Glutamatergic neuron (in vitro differentiated cells): ENCODE results near the gene PRR22. TPM values are rescaled to one million over a fixed set of nuclear protein-coding genes. Genes with fewer than 3 reads are reported as not detected.
"Not testable (repeated sequence)": the region's sequence is repeated elsewhere in the genome, so short reads cannot be mapped to it uniquely, and the experiment has no call there.

ENCODE experiments used
- DNase-seq: peaks from one replicate; pipeline ENCODE4 v3.0.0; 2022
- H3K27ac Mint-ChIP-seq: one replicate; pipeline ENCODE4 v1.8.0; 2020; ENCODE audit warnings: mild to moderate bottlenecking, mixed read lengths, inconsistent platforms; ENCODE audit not compliant: unreplicated experiment
- H3K27me3 Mint-ChIP-seq: one replicate; pipeline ENCODE4 v1.8.0; 2020; ENCODE audit warnings: mild to moderate bottlenecking, moderate library complexity, mixed read lengths, inconsistent platforms; ENCODE audit not compliant: unreplicated experiment
- H3K36me3 Mint-ChIP-seq: one replicate; pipeline ENCODE4 v1.8.0; 2020; ENCODE audit warnings: mild to moderate bottlenecking, mixed read lengths, inconsistent platforms; ENCODE audit not compliant: unreplicated experiment
- H3K4me1 Mint-ChIP-seq: one replicate; pipeline ENCODE4 v1.8.0; 2020; ENCODE audit warnings: mild to moderate bottlenecking, low read depth, mixed read lengths, inconsistent platforms; ENCODE audit not compliant: unreplicated experiment
- H3K4me3 Mint-ChIP-seq: one replicate; pipeline ENCODE4 v1.8.0; 2020; ENCODE audit warnings: mild to moderate bottlenecking, mixed read lengths, inconsistent platforms; ENCODE audit not compliant: unreplicated experiment
- H3K9me3 Mint-ChIP-seq: one replicate; pipeline ENCODE4 v1.8.0; 2020; ENCODE audit warnings: mild to moderate bottlenecking, moderate library complexity, mixed read lengths, inconsistent platforms; ENCODE audit not compliant: unreplicated experiment
- CTCF ChIP-seq: fragments of 200-600 bp; sonication (generic); IDR thresholded peaks from one replicate; pipeline ENCODE4 v1.5.0; 2021; ENCODE audit not compliant: partially characterized antibody, unreplicated experiment
- total RNA-seq: library from RNA; stranded (reverse); fragmentation: NEBNext Ultra II Directional; extraction: Animal tissue kit (Norgen Biotek cat#: 25700); gene quantifications from one replicate; pipeline ENCODE4 v1.2.1, GENCODE V29; 2021; ENCODE audit not compliant: unreplicated experiment

The PRR22 gene
- total RNA-seq, 1 donor from 2014 or later = 3.1 TPM

DNA sequence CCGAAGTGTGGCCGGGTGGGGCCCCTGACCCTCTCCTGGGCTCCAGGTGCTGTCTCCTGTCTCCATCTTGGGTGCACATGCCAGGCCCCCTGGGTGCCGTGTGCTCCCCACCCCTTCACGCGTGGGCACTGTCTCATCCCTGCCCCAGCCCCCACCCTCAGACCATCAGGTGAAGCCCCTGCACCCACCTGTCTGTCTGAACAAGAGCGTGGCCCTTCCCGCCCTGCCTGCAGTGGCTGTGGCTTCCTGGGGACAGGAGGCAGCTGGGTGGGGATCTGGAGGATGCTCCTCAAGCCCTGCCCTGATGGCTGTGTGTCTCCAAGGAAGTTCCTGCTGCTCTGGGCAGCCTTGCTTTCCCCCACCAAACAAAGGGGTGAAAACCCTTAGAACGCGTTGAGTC is 2.2 kb downstream of the PRR22 start:
- H3K36me3 Mint-ChIP-seq = no peaks in the 10 kb centered on the region
- H3K4me3 Mint-ChIP-seq = no peak overlapping the region
- no peak for TF ChIP-seq CTCF
- H3K9me3 Mint-ChIP-seq = no peaks in the 10 kb centered on the region
- no peak for DNase-seq
- H3K27ac Mint-ChIP-seq = no peak overlapping the region
- H3K27me3 Mint-ChIP-seq = peaks cover 2% of the 10 kb centered on the region
- H3K4me1 Mint-ChIP-seq = no peaks in the 10 kb centered on the region

- H3K4me1 Mint-ChIP-seq, H3K9me3 Mint-ChIP-seq, DNase-seq, H3K27me3 Mint-ChIP-seq, H3K36me3 Mint-ChIP-seq, H3K4me3 Mint-ChIP-seq, H3K27ac Mint-ChIP-seq: not testable (repeated sequence)
Observed at GRCh38 chr19:5780916-5781315, 3.6 kb downstream of the PRR22 start.

DNA sequence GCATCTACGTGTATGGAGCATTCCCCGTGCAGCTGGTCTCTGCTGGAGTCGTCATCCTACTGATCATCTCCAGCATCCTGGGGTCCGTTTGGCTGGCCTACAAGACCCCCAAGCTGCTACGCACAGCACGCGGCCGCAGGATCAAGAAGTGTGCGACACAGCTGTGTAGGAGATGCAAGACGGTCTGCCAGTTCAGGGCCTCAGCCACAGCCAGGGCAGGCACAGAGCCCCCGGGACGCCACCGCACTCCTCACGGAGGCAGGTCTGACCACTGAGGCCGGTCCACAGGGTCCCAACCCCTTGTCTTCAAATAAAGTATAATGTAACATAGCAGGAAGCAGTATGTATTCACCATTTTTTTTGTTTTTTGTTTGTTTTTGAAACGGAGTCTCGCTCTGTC is 6.1 kb downstream of the PRR22 start:
- H3K4me3 Mint-ChIP-seq = no peak overlapping the region
- DNase-seq = no peak
- no peaks in the 10 kb centered on the region for H3K4me1 Mint-ChIP-seq
- H3K36me3 Mint-ChIP-seq = no peaks in the 10 kb centered on the region
- TF ChIP-seq CTCF = no peak
- H3K27ac Mint-ChIP-seq = no peak overlapping the region
- peaks cover 2% of the 10 kb centered on the region for H3K9me3 Mint-ChIP-seq
- H3K27me3 Mint-ChIP-seq = peaks cover 3% of the 10 kb centered on the region

GRCh38 chr19:5775668-5776309 is 8.8 kb downstream of the PRR22 start:
- Mint-ChIP-seq H3K9me3 (peaks cover 2% of the 10 kb centered on the region), H3K36me3 (no peaks in the 10 kb centered on the region), H3K27me3 (peaks cover 3% of the 10 kb centered on the region), H3K4me1 (no peaks in the 10 kb centered on the region), H3K4me3 (no peak overlapping the region), H3K27ac (no peak overlapping the region)
- no peak for DNase-seq
- TF ChIP-seq CTCF = no peak

- no peaks in the 10 kb centered on the region for H3K36me3 Mint-ChIP-seq
- H3K4me3 Mint-ChIP-seq = no peak overlapping the region
- no peak overlapping the region for H3K27ac Mint-ChIP-seq
- no peak for TF ChIP-seq CTCF
- no peak for DNase-seq
- peaks cover 3% of the 10 kb centered on the region for H3K27me3 Mint-ChIP-seq
- no peaks in the 10 kb centered on the region for H3K4me1 Mint-ChIP-seq
- H3K9me3 Mint-ChIP-seq = peaks cover 2% of the 10 kb centered on the region
Observed at GRCh38 chr19:5774921-5775320, 9.6 kb downstream of the PRR22 start.
